ENCODE data around the gene ADAMTS17.

Gene ADAMTS17

GRCh38 chr15:100167884-100168375, 173.8 kb downstream of the ADAMTS17 start:
- Histone ChIP-seq H3K4me1 (ENCODE audit: insufficient read depth, insufficient read length) (no peaks in the 10 kb centered on the region), H3K4me3 (ENCODE audit: insufficient read length, low read depth) (no peak overlapping the region), H3K36me3 (ENCODE audit: insufficient read depth, insufficient read length, low read length) (no peaks in the 10 kb centered on the region), H3K27me3 (ENCODE audit: insufficient read depth, insufficient read length) (no peaks in the 10 kb centered on the region), H3K9ac (ENCODE audit: insufficient read length, low read depth) (no peak overlapping the region), H3K9me3 (ENCODE audit: insufficient read depth, low read length) (peaks cover 19% of the 10 kb centered on the region)
- TF ChIP-seq SUZ12 (IDR thresholded peaks at IDR 0.05; ENCODE audit: extremely low read depth, insufficient read depth, insufficient read length), result no peak
- no peak for TF ChIP-seq YY1 (IDR thresholded peaks at IDR 0.05; ENCODE audit: insufficient read depth, insufficient read length)
- no peak for TF ChIP-seq ZNF274 (IDR thresholded peaks at IDR 0.05; ENCODE audit: low read depth, low read length)
- DNase-seq (ENCODE audit: low read depth, low spot score), result no peak

DNA sequence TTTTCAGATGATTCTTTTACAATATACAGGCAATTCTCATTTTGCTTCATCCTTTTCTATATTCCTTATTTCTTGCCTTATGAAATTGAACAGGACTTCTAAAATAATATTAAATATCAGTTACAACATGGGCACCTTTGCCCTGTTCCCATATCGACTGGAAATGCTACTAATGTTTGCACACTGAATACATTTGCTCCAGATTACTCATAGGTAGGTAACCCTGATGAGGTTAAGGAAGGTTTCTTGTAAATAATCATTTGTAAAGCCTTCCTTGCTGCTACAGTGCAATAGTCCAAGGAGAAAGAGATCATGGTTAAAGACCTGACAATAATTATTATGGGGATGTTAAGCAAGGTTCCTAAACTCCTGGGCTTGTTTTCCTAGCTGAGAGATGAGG, 175.5 kb downstream of the ADAMTS17 start:
- Histone ChIP-seq H3K36me3 (ENCODE audit: insufficient read depth, insufficient read length, low read length) (no peaks in the 10 kb centered on the region), H3K4me1 (ENCODE audit: insufficient read depth, insufficient read length) (no peaks in the 10 kb centered on the region), H3K4me3 (ENCODE audit: insufficient read length, low read depth) (no peak overlapping the region), H3K9me3 (ENCODE audit: insufficient read depth, low read length) (peaks cover 3% of the 10 kb centered on the region; the same call in 1 of the 2 replicates), H3K9ac (ENCODE audit: insufficient read length, low read depth) (no peak overlapping the region), H3K27me3 (ENCODE audit: insufficient read depth, insufficient read length) (no peaks in the 10 kb centered on the region)
- no peak for DNase-seq (ENCODE audit: low read depth, low spot score)
- TF ChIP-seq SUZ12 (IDR thresholded peaks at IDR 0.05; ENCODE audit: extremely low read depth, insufficient read depth, insufficient read length) (no peak), YY1 (IDR thresholded peaks at IDR 0.05; ENCODE audit: insufficient read depth, insufficient read length) (no peak), ZNF274 (IDR thresholded peaks at IDR 0.05; ENCODE audit: low read depth, low read length) (no peak)

DNA sequence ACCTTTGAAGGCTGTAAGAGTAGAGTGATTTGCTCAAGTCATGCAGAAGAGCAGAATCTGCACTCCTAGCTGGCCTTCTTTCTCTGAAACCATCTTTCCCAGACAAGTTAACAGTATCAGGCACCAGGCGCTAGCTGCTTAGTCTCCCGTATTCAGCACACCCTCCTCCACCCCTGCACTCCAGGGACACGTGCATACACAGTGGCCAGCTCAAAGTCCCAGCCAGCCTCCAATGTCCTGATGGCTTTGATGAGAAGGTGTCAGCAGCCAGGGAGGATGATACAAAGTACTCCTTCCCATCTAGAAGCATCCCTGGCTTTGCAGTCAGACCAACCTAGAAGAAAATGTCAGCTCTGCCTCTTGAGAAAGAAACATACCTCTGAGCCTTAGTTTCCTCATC, 177.8 kb downstream of the ADAMTS17 start:
- Histone ChIP-seq H3K9ac (ENCODE audit: insufficient read length, low read depth) (no peak overlapping the region), H3K27me3 (ENCODE audit: insufficient read depth, insufficient read length) (no peaks in the 10 kb centered on the region), H3K36me3 (ENCODE audit: insufficient read depth, insufficient read length, low read length) (no peaks in the 10 kb centered on the region), H3K9me3 (ENCODE audit: insufficient read depth, low read length) (no peaks in the 10 kb centered on the region), H3K4me1 (ENCODE audit: insufficient read depth, insufficient read length) (no peaks in the 10 kb centered on the region), H3K4me3 (ENCODE audit: insufficient read length, low read depth) (no peak overlapping the region)
- DNase-seq (ENCODE audit: low read depth, low spot score), result no peak
- TF ChIP-seq YY1 (IDR thresholded peaks at IDR 0.05; ENCODE audit: insufficient read depth, insufficient read length) (no peak), ZNF274 (IDR thresholded peaks at IDR 0.05; ENCODE audit: low read depth, low read length) (no peak), SUZ12 (IDR thresholded peaks at IDR 0.05; ENCODE audit: extremely low read depth, insufficient read depth, insufficient read length) (no peak)

- TF ChIP-seq ZNF274 (IDR thresholded peaks at IDR 0.05; ENCODE audit: low read depth, low read length) (no peak), YY1 (IDR thresholded peaks at IDR 0.05; ENCODE audit: insufficient read depth, insufficient read length) (no peak), SUZ12 (IDR thresholded peaks at IDR 0.05; ENCODE audit: extremely low read depth, insufficient read depth, insufficient read length) (no peak)
- Histone ChIP-seq H3K4me3 (ENCODE audit: insufficient read length, low read depth) (no peak overlapping the region), H3K9me3 (ENCODE audit: insufficient read depth, low read length) (no peaks in the 10 kb centered on the region), H3K27me3 (ENCODE audit: insufficient read depth, insufficient read length) (no peaks in the 10 kb centered on the region), H3K36me3 (ENCODE audit: insufficient read depth, insufficient read length, low read length) (no peaks in the 10 kb centered on the region), H3K9ac (ENCODE audit: insufficient read length, low read depth) (no peak overlapping the region), H3K4me1 (ENCODE audit: insufficient read depth, insufficient read length) (no peaks in the 10 kb centered on the region)
- DNase-seq (ENCODE audit: low read depth, low spot score), result no peak
Observed at GRCh38 chr15:100160953-100161352, 180.8 kb downstream of the ADAMTS17 start.

GRCh38 chr15:100159436-100159835, 182.3 kb downstream of the ADAMTS17 start:
- Histone ChIP-seq H3K4me1 (ENCODE audit: insufficient read depth, insufficient read length) (no peaks in the 10 kb centered on the region), H3K36me3 (ENCODE audit: insufficient read depth, insufficient read length, low read length) (no peaks in the 10 kb centered on the region), H3K4me3 (ENCODE audit: insufficient read length, low read depth) (no peak overlapping the region), H3K9me3 (ENCODE audit: insufficient read depth, low read length) (no peaks in the 10 kb centered on the region), H3K9ac (ENCODE audit: insufficient read length, low read depth) (no peak overlapping the region), H3K27me3 (ENCODE audit: insufficient read depth, insufficient read length) (no peaks in the 10 kb centered on the region)
- TF ChIP-seq SUZ12 (IDR thresholded peaks at IDR 0.05; ENCODE audit: extremely low read depth, insufficient read depth, insufficient read length) (no peak), ZNF274 (IDR thresholded peaks at IDR 0.05; ENCODE audit: low read depth, low read length) (no peak), YY1 (IDR thresholded peaks at IDR 0.05; ENCODE audit: insufficient read depth, insufficient read length) (no peak)
- DNase-seq (ENCODE audit: low read depth, low spot score), result no peak

- no peak overlapping the region for H3K4me3 ChIP-seq (ENCODE audit: insufficient read length, low read depth)
- no peaks in the 10 kb centered on the region for H3K27me3 ChIP-seq (ENCODE audit: insufficient read depth, insufficient read length)
- no peaks in the 10 kb centered on the region for H3K36me3 ChIP-seq (ENCODE audit: insufficient read depth, insufficient read length, low read length)
- DNase-seq (ENCODE audit: low read depth, low spot score), result peak; percentile 5
- no peaks in the 10 kb centered on the region for H3K9me3 ChIP-seq (ENCODE audit: insufficient read depth, low read length)
- no peaks in the 10 kb centered on the region for H3K4me1 ChIP-seq (ENCODE audit: insufficient read depth, insufficient read length)
- TF ChIP-seq SUZ12 (IDR thresholded peaks at IDR 0.05; ENCODE audit: extremely low read depth, insufficient read depth, insufficient read length) (no peak), ZNF274 (IDR thresholded peaks at IDR 0.05; ENCODE audit: low read depth, low read length) (no peak), YY1 (IDR thresholded peaks at IDR 0.05; ENCODE audit: insufficient read depth, insufficient read length) (no peak)
- no peak overlapping the region for H3K9ac ChIP-seq (ENCODE audit: insufficient read length, low read depth)
Observed at GRCh38 chr15:100158356-100158755, 183.4 kb downstream of the ADAMTS17 start.

GRCh38 chr15:100156201-100156600, 185.6 kb downstream of the ADAMTS17 start:
- no peak overlapping the region for H3K4me3 ChIP-seq (ENCODE audit: insufficient read length, low read depth)
- DNase-seq (ENCODE audit: low read depth, low spot score), result no peak
- H3K9ac ChIP-seq (ENCODE audit: insufficient read length, low read depth), result no peak overlapping the region
- H3K36me3 ChIP-seq (ENCODE audit: insufficient read depth, insufficient read length, low read length), result no peaks in the 10 kb centered on the region
- no peaks in the 10 kb centered on the region for H3K27me3 ChIP-seq (ENCODE audit: insufficient read depth, insufficient read length)
- no peaks in the 10 kb centered on the region for H3K9me3 ChIP-seq (ENCODE audit: insufficient read depth, low read length)
- TF ChIP-seq YY1 (IDR thresholded peaks at IDR 0.05; ENCODE audit: insufficient read depth, insufficient read length) (no peak), ZNF274 (IDR thresholded peaks at IDR 0.05; ENCODE audit: low read depth, low read length) (no peak), SUZ12 (IDR thresholded peaks at IDR 0.05; ENCODE audit: extremely low read depth, insufficient read depth, insufficient read length) (no peak)
- H3K4me1 ChIP-seq (ENCODE audit: insufficient read depth, insufficient read length), result no peaks in the 10 kb centered on the region
